Liver (tissue), 9 donors: Measurements from ENCODE around the gene RELN. TPM values are rescaled to one million over a fixed set of nuclear protein-coding genes. Genes with fewer than 3 reads are reported as not detected.

ENCODE experiments used
- DNase-seq: peaks from one replicate; pipeline ENCODE4 v3.0.0-alpha.2; 2017; ENCODE audit warnings: low spot score
- H3K27ac ChIP-seq, 2 donors: one replicate each; pipeline ENCODE4 v1.7.0; 2013; ENCODE audit warnings: inconsistent platforms in 2 of 2, low read length in 2 of 2, control low read depth in 1 of 2, low read depth in 1 of 2, mild to moderate bottlenecking in 1 of 2
- H3K27me3 ChIP-seq, 4 donors: one replicate each; pipeline versions ENCODE4 v1.6.1 to v1.7.0; 2013; ENCODE audit warnings: low read length in 3 of 4, inconsistent platforms in 1 of 4, mild to moderate bottlenecking in 1 of 4, moderate library complexity in 1 of 4; ENCODE audit not compliant: control insufficient read depth in 4 of 4, insufficient read depth in 4 of 4
- H3K36me3 ChIP-seq, 4 donors: one replicate each; pipeline versions ENCODE4 v1.6.1 to v1.7.0; 2013; ENCODE audit warnings: low read length in 3 of 4, mild to moderate bottlenecking in 3 of 4, low read depth in 1 of 4, moderate library complexity in 1 of 4; ENCODE audit not compliant: control insufficient read depth in 4 of 4, insufficient read depth in 3 of 4
- H3K4me1 ChIP-seq, 4 donors: one replicate each; pipeline versions ENCODE4 v1.6.1 to v1.7.0; 2013; ENCODE audit warnings: low read length in 3 of 4, mild to moderate bottlenecking in 3 of 4, moderate library complexity in 1 of 4; ENCODE audit not compliant: control insufficient read depth in 4 of 4, insufficient read depth in 4 of 4
- H3K4me3 ChIP-seq, 3 donors: one replicate each; pipeline versions ENCODE4 v1.6.1 to v1.7.0; 2013; ENCODE audit warnings: low read length in 3 of 3, control low read depth in 1 of 3, low read depth in 1 of 3, mild to moderate bottlenecking in 1 of 3
- H3K9ac ChIP-seq, 2 donors: one replicate each; pipeline ENCODE4 v1.7.0; 2013; ENCODE audit warnings: low read length in 2 of 2, mild to moderate bottlenecking in 2 of 2, moderate library complexity in 2 of 2, control low read depth in 1 of 2, low read depth in 1 of 2
- H3K9me3 ChIP-seq, 4 donors: one replicate each; pipeline versions ENCODE4 v1.6.1 to v1.7.0; 2013; ENCODE audit warnings: low read length in 3 of 4; ENCODE audit not compliant: control insufficient read depth in 4 of 4
- CTCF ChIP-seq: fragments of 150-350 bp; IDR thresholded peaks from 2 replicates; pipeline ENCODE4 v1.5.1; 2017; ENCODE audit warnings: improper control_type of control experiment, low read depth, low read length; ENCODE audit not compliant: missing input control
- FOXA1 ChIP-seq: IDR thresholded peaks from 2 replicates; pipeline ENCODE4 v1.6.1; 2016; ENCODE audit warnings: antibody characterized with exemption
- GABPA ChIP-seq, 2 donors: IDR thresholded peaks in 1 of 2; conservative IDR thresholded peaks in 1 of 2; 2 replicates each; pipeline ENCODE4 v1.6.1; 2016; ENCODE audit warnings: antibody characterized with exemption in 2 of 2, mild to moderate bottlenecking in 1 of 2, moderate library complexity in 1 of 2
- HNF4A ChIP-seq, 2 donors: conservative IDR thresholded peaks; 2 replicates each; pipeline ENCODE4 v1.6.1; 2016; ENCODE audit warnings: antibody characterized with exemption in 2 of 2, mild to moderate bottlenecking in 2 of 2
- JUND ChIP-seq, 2 donors: IDR thresholded peaks; 2 replicates each; pipeline ENCODE4 v1.6.1; 2016; ENCODE audit warnings: antibody characterized with exemption in 2 of 2
- MAX ChIP-seq: IDR thresholded peaks from 2 replicates; pipeline ENCODE4 v1.6.1; 2016; ENCODE audit warnings: antibody characterized with exemption
- NR2F2 ChIP-seq: IDR thresholded peaks from 2 replicates; pipeline ENCODE4 v1.6.1; 2016; ENCODE audit warnings: antibody characterized with exemption
- REST ChIP-seq: IDR thresholded peaks from 2 replicates; pipeline ENCODE4 v1.6.1; 2016; ENCODE audit warnings: antibody characterized with exemption, mild to moderate bottlenecking
- RXRA ChIP-seq, 2 donors: IDR thresholded peaks; 2 replicates each; pipeline ENCODE4 v1.6.1; 2017 to 2018; ENCODE audit warnings: antibody characterized with exemption in 2 of 2, mild to moderate bottlenecking in 1 of 2
- SP1 ChIP-seq: IDR thresholded peaks from 2 replicates; pipeline ENCODE4 v1.6.1; 2018; ENCODE audit warnings: antibody characterized with exemption, mild to moderate bottlenecking
- TAF1 ChIP-seq: conservative IDR thresholded peaks from 2 replicates; pipeline ENCODE4 v1.6.1; 2016; ENCODE audit warnings: antibody characterized with exemption, mild to moderate bottlenecking
- YY1 ChIP-seq: IDR thresholded peaks from 2 replicates; pipeline ENCODE4 v1.6.1; 2016; ENCODE audit warnings: antibody characterized with exemption, mild to moderate bottlenecking
- ZBTB33 ChIP-seq: IDR thresholded peaks from 2 replicates; pipeline ENCODE4 v1.6.1; 2016; ENCODE audit warnings: antibody characterized with exemption
- WGBS: extraction: QIAGEN DNeasy Blood & Tissue Kit; methylation state at CpG from one replicate; pipeline ENCODE4 v1.1.7; 2013; 5-methylcytosine and 5-hydroxymethylcytosine counted together
- polyA plus RNA-seq, 2 donors: library from polyadenylated mRNA; stranded (reverse) in 1 of 2; unstranded in 1 of 2; fragments of 200-250 nt in 1 of 2; fragments of >200 nt in 1 of 2; fragmentation: Nextera tagmentation in 1 of 2; extraction: Ambion mirVana in 1 of 2; gene quantifications; one replicate each; pipeline versions ENCODE4 v1.2.1 to v1.2.3, GENCODE V29; 2013 to 2015
- total RNA-seq, 2 donors: library from RNA; depleted of rRNA; stranded (reverse); fragments of >200 nt; gene quantifications; one replicate each; pipeline ENCODE4 v1.2.3, GENCODE V29; 2014
- donor health status: healthy.
- donor health status: healthy.
- donor health status: healthy.
- donor health status: healthy.
- donor health status: healthy.

RELN gene
- total and polyA plus RNA-seq, 4 donors: 10.0 to 69.8 (median 28.4) TPM

GRCh38 chr7:104032486-104032885 is 43.0 kb upstream of the RELN start:
- no peak overlapping the region for H3K4me3 ChIP-seq
- WGBS: 85% methylated on average over 5 of the region's 5 CpGs
- peaks cover 0 to 9% (median 2%) of the 10 kb centered on the region in 4 donors for H3K9me3 ChIP-seq

More at GRCh38 chr7:104032486-104032885, 43.0 kb upstream of the RELN start:
- Histone ChIP-seq H3K27me3 (no peaks in the 10 kb centered on the region), H3K4me1 (no peaks in the 10 kb centered on the region), H3K27ac (no peak overlapping the region), H3K9ac (no peak overlapping the region), H3K36me3 (no peaks in the 10 kb centered on the region)
- no peak for TF ChIP-seq MAX
- no peak for TF ChIP-seq GABPA (IDR thresholded peaks at IDR 0.05 in 1 of 2, conservative IDR thresholded peaks at IDR 0.05 in 1 of 2)
- no peak for TF ChIP-seq FOXA1
- TF ChIP-seq NR2F2: no peak
- no peak for TF ChIP-seq SP1
- TF ChIP-seq YY1: no peak
- no peak for TF ChIP-seq HNF4A (conservative IDR thresholded peaks at IDR 0.05)
- TF ChIP-seq RXRA (IDR thresholded peaks at IDR 0.05): no peak
- TF ChIP-seq CTCF: no peak
- TF ChIP-seq ZBTB33: no peak
- TF ChIP-seq JUND (IDR thresholded peaks at IDR 0.05): no peak
- TF ChIP-seq TAF1: no peak
- TF ChIP-seq REST: no peak
- DNase-seq: no peak
